ENCODE results near the gene NACC2. TPM values are rescaled to one million over a fixed set of nuclear protein-coding genes. Genes with fewer than 3 reads are reported as not detected.
"Not testable (repeated sequence)": the region's sequence is repeated elsewhere in the genome, so short reads cannot be mapped to it uniquely, and the experiment has no call there.

Gene NACC2
- total RNA-seq, 2 experiments from 2014 or later = 6.0 to 6.2 TPM

DNA sequence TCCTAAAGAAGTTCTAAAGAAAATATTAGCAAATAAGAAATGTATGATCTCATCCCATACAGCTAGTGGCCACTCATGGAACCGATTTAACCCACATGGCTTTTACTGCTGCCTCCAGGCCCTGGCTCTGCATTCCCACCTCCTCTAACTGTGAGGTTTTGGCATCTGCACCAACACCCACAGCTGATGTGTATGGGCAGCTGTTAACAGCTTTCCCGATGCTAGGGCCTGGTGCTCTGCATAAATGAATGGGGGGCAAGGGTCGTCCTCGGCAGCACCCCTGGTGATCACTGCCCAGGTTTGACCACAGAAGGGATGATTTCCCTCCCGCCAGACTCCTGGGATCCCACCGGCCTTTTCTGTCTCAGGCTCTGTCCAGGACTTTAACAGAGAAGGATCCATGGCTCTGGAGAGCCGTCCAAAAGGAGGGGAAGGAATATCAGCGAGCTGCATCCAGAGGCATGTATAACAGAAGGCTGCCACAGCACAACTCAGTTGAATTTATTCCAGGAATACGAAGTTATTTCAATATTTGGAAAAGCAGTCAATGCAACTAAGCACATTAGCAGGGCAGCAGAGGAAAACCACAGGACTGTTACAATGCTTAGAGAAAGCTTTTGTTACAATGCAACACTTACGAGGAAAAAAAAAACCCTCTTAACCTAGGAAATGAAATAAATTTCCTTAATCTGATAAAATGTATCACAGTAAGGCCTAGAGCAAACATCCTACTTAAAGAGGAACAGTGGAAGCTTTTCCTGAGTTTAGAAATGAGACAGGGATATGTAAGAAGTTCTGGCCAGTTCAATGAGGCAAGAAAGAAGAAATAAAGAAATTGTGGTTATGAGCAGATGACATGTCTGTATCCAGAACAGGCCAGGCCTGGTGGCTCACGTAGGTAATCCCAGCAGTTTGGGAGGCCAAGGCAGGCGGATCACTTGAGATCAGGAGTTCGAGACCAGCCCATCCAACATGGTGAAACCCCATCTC, 63.1 kb downstream of the NACC2 start:
- ChIA-PET CTCF (interaction anchor here (1.4 kb wide), 1 partner anchor 90 kb away, joined by 3 read pairs; no protein-coding TSS in a partner anchor), POLR2A (no interaction called here)
- ATAC-seq (no peak), DNase-seq (no peak)
- intact Hi-C loops (cut with micrococcal nuclease) = no loop called here
- peaks cover 10% of the 10 kb centered on the region for H3K36me3 Mint-ChIP-seq (ENCODE audit: low read depth)
- peaks cover 8% of the 10 kb centered on the region for H3K9me3 Mint-ChIP-seq
- no peaks in the 10 kb centered on the region for H3K27me3 Mint-ChIP-seq
- H3K4me3 Mint-ChIP-seq = no peak overlapping the region
- TF ChIP-seq, protein P1, sequence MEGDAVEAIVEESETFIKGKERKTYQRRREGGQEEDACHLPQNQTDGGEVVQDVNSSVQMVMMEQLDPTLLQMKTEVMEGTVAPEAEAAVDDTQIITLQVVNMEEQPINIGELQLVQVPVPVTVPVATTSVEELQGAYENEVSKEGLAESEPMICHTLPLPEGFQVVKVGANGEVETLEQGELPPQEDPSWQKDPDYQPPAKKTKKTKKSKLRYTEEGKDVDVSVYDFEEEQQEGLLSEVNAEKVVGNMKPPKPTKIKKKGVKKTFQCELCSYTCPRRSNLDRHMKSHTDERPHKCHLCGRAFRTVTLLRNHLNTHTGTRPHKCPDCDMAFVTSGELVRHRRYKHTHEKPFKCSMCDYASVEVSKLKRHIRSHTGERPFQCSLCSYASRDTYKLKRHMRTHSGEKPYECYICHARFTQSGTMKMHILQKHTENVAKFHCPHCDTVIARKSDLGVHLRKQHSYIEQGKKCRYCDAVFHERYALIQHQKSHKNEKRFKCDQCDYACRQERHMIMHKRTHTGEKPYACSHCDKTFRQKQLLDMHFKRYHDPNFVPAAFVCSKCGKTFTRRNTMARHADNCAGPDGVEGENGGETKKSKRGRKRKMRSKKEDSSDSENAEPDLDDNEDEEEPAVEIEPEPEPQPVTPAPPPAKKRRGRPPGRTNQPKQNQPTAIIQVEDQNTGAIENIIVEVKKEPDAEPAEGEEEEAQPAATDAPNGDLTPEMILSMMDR (IDR thresholded peaks at IDR 0.05) = no peak
- H3K27ac Mint-ChIP-seq = no peak overlapping the region
- H3K4me1 Mint-ChIP-seq (ENCODE audit: low read depth) = no peaks in the 10 kb centered on the region

DNA sequence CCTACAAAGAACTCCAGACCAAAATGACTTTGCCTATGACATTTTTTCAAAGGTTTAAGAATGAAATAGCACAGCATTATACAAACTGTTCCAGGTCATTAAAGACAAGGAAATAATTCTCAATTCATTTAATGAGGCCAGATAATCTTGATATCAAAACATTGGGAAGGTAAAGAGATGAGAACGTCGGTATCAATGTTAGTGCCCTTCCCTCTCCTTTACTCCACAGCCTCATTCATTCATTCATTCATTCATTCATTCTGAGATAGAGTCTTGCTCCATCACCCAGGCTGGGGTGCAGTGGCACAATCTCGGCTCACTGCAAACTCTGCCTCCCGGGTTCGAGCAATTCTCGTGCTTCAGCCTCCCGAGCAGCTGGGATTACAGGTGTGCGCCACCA, 64.0 kb downstream of the NACC2 start:
- Mint-ChIP-seq H3K9me3 (peaks cover 1% of the 10 kb centered on the region), H3K36me3 (ENCODE audit: low read depth) (peaks cover 10% of the 10 kb centered on the region), H3K27ac (no peak overlapping the region), H3K4me1 (ENCODE audit: low read depth) (no peaks in the 10 kb centered on the region), H3K4me3 (no peak overlapping the region), H3K27me3 (no peaks in the 10 kb centered on the region)
- DNase-seq (no peak), ATAC-seq (no peak)
- ChIA-PET POLR2A (no interaction called here), CTCF (interaction anchor here (0.6 to 1.4 kb wide), 3 partner anchors 59 to 91 kb away, joined by 3 to 4 read pairs (median 3); no protein-coding TSS in a partner anchor)
- TF ChIP-seq, protein P1 (IDR thresholded peaks at IDR 0.05) = no peak
- intact Hi-C loops (cut with micrococcal nuclease) = no loop called here

DNA sequence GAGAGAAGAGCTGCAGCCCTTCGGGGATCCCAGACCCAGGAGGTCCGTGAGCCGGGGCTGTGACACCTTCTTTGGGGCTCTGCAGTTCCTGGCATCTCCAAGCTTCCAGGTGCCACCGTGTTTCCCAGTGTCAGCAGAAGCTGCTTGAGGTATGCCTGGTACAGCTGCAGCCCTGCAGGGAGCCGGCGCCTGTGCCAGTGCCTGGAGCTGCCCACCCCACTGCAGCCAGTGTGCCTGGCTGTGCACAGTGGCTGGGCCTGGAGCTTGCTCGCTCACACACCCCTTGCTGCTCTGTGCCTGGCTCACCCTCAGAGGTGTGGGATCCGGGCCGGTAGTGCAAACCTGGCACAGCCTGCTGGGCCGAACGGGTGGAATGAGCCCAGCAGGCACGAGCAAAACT, 65.5 kb downstream of the NACC2 start:
- TF ChIP-seq, protein P1 (IDR thresholded peaks at IDR 0.05) = no peak
- DNase-seq (no peak), ATAC-seq (no peak)
- no peaks in the 10 kb centered on the region for H3K4me1 Mint-ChIP-seq (ENCODE audit: low read depth)
- H3K27me3 Mint-ChIP-seq = no peaks in the 10 kb centered on the region
- POLR2A ChIA-PET = no interaction called here
- H3K4me3 Mint-ChIP-seq = no peak overlapping the region
- no peaks in the 10 kb centered on the region for H3K9me3 Mint-ChIP-seq
- H3K27ac Mint-ChIP-seq = no peak overlapping the region
- CTCF ChIA-PET = no interaction called here
- peaks cover 4% of the 10 kb centered on the region for H3K36me3 Mint-ChIP-seq (ENCODE audit: low read depth)
- intact Hi-C loops (cut with micrococcal nuclease) = no loop called here

DNA sequence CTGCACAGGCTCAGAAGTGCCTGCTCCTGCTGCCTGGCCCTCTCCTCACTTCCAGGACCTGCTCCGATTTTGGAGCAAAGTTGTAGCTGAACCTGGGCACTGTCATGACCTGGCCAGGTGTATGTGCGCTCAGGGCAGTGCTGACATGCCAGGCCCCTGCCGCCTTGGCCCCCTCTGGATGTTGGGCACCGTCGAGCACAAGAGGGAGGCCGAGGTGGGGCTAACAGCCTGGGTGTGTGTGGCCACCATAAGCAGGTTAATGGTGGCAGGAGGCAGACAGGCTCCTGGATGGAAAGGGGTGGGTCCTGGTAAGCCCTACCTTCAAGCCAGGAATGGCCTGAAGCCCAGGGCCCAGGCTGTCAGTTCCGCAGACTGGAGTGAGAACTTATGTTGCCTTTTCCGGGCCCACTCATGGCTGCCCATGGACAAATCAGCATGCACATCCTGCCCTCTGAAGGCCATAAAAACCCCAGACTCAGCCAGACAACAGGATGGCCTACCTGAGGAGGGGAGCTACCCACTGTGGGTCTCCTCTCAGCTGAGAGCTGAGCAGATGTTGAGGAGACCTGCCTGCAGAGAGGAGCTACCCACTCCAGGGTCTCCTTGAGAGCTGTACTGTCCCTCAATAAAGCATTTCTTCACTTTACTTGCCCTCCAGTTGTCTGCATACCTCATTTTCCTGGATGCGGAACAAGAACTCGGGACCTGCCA, 66.2 kb downstream of the NACC2 start:
- Mint-ChIP-seq H3K27me3 (no peaks in the 10 kb centered on the region), H3K4me3 (no peak overlapping the region), H3K9me3 (no peaks in the 10 kb centered on the region), H3K4me1 (ENCODE audit: low read depth) (no peaks in the 10 kb centered on the region), H3K36me3 (ENCODE audit: low read depth) (peaks cover 4% of the 10 kb centered on the region), H3K27ac (no peak overlapping the region)
- intact Hi-C loops (cut with micrococcal nuclease) = no loop called here
- POLR2A ChIA-PET = no interaction called here
- TF ChIP-seq, protein P1 (IDR thresholded peaks at IDR 0.05) = no peak
- CTCF ChIA-PET = no interaction called here
- DNase-seq (no peak), ATAC-seq (no peak)

DNA sequence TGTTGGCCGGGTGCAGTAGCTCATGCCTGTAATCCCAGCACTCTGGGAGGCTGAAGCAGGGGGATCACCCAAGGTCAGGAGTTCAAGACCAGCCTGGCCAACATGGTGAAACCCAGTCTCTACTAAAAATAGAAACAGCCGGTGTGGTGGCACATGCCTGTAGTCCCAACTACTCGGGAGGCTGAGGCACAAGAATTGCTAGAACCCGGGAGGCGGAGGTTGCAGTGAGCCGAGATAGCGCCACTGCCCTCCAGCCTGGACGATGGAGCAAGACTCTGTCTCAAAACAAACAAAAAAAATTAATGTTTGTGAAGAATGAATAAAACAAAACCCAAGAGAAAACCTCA, 68.2 kb downstream of the NACC2 start:
- POLR2A ChIA-PET = not testable (repeated sequence)

More for the DNA sequence above, 68.2 kb downstream of the NACC2 start:
- H3K4me3 Mint-ChIP-seq; H3K27me3 Mint-ChIP-seq; H3K4me1 Mint-ChIP-seq (ENCODE audit: low read depth); CTCF ChIA-PET; H3K9me3 Mint-ChIP-seq; H3K36me3 Mint-ChIP-seq (ENCODE audit: low read depth); ATAC-seq; intact Hi-C loops (cut with micrococcal nuclease); H3K27ac Mint-ChIP-seq; DNase-seq: not testable (repeated sequence)

Data from activated CD8-positive, alpha-beta T cell treated with anti-CD3 and anti-CD28 coated beads for 36 hours (primary cell).